OCI-LY1 (cell line): ENCODE results near the gene TMEM59L.

ENCODE experiments used
- CTCF ChIP-seq: fragments of 200-600 bp; sonication (generic), shearing (Covaris generic); IDR thresholded peaks from 2 replicates; pipeline ENCODE4 v1.5.1; 2017; ENCODE audit warnings: mild to moderate bottlenecking, antibody characterized with exemption, low read length, moderate library complexity, mixed read lengths
- EZH2 ChIP-seq: fragments of 200-600 bp; sonication (generic), shearing (Covaris generic); IDR thresholded peaks from 2 replicates; pipeline ENCODE4 v1.8.0; 2017; ENCODE audit warnings: borderline replicate concordance, mixed run types, mild to moderate bottlenecking, antibody characterized with exemption, low read length, moderate library complexity, mixed read lengths

DNA sequence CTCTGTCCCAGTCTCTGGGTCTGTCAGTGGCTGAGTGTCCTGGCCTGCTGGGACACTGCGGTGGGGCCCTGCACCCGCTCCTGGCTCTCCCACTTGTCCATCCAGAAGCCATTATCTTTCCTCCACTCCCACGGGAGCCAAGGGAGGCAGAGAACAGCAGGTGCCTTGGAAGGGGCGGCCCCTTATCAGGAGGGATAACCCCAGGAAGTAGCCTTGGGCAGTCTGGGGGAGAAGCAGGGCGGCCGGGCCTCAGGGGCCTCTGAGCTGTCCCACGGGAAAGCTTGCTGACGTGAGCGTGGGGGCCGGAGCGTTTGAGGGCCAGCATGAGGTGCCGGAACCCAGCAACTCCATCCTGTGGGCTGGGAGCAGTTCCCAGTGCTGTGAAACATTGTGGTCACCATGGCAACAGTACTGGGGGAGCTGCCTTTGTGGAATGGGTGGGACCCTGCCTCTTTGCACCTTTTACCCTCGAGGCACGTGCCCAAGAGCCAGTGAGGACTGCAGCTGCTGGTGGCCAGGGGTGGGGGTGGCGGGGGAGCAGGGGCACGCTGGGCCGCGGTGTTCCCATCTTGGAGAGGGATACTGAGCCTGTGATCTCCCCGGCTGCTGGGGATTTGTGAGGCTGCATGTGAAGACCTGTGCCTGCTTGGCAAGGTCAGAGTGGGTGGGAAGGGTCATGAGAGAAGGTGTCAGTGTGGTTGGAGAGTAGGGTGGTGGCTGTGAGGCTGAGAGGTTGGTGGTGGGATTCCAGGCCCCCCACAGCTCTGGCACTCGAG lies 45.1 kb downstream of the TMEM59L start:
- TF ChIP-seq CTCF (no peak), EZH2 (no peak)
